ENCODE measurements around the gene NTN4. TPM values are rescaled to one million over a fixed set of nuclear protein-coding genes. Genes with fewer than 3 reads are reported as not detected.

Gene NTN4
- total RNA-seq, 1 experiment from 2014 or later, result 0.17 TPM

DNA sequence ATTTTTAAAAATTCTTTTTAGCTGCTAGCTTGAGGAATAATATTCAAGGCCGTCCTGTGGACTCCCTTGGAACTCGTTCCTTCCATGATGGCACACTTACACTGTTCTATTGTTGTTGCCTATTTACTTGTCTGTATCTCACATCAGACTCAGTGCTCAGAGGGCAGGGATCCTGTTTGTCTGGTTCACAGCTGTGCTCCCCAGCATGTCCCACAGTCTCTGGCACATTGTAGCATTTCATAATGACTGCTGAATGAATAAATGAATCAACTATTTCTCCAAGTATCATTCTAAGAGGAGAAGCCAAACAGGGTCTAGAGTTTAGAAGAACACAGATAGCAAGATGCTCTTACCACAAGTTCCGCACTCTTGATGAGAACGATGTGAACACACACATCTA, 48.0 kb downstream of the NTN4 start:
- Histone ChIP-seq H3K9ac (ENCODE audit: extremely low read depth, insufficient read length, low read length) (no peak overlapping the region), H3K4me2 (ENCODE audit: insufficient read depth, insufficient read length, low read length) (no peak overlapping the region), H2BK12ac (ENCODE audit: insufficient read length, low read depth, low read length) (no peak overlapping the region), H3K9me3 (ENCODE audit: control insufficient read depth, low read depth, low read length) (no peaks in the 10 kb centered on the region), H3K23ac (ENCODE audit: insufficient read length, low read depth, low read length) (no peak overlapping the region), H4K91ac (ENCODE audit: insufficient read length, low read depth, low read length) (no peak overlapping the region), H2BK5ac (ENCODE audit: insufficient read length, low read length) (no peak overlapping the region), H2AK5ac (ENCODE audit: insufficient read length, low read length) (no peak overlapping the region), H4K20me1 (ENCODE audit: control insufficient read depth, insufficient read depth, insufficient read length) (no peaks in the 10 kb centered on the region), H3K18ac (ENCODE audit: insufficient read length, low read depth, low read length) (no peak overlapping the region), H2BK120ac (ENCODE audit: low read depth, low read length, poor library complexity, severe bottlenecking) (no peak overlapping the region), H3K14ac (ENCODE audit: insufficient read depth, low read length) (no peak overlapping the region), H2AFZ (ENCODE audit: low read length) (no peak overlapping the region), H3T11ph (ENCODE audit: low read length) (no peak overlapping the region), H3K27ac (ENCODE audit: insufficient read length, low read depth, low read length) (no peak overlapping the region), H3K23me2 (ENCODE audit: insufficient read length, low read depth, low read length, poor library complexity, severe bottlenecking) (no peaks in the 10 kb centered on the region), H3K79me1 (ENCODE audit: insufficient read depth, low read depth, low read length, poor library complexity, severe bottlenecking) (no peaks in the 10 kb centered on the region), H3K56ac (ENCODE audit: insufficient read length, low read depth, low read length) (no peak overlapping the region), H4K8ac (replicated peaks; ENCODE audit: insufficient read length, low read depth, low read length) (no peak overlapping the region), H3K27me3 (ENCODE audit: insufficient read depth, low read length) (no peaks in the 10 kb centered on the region), H3K4ac (ENCODE audit: low read depth, low read length) (no peak overlapping the region), H3K79me2 (ENCODE audit: insufficient read depth, low read length) (no peaks in the 10 kb centered on the region), H4K5ac (ENCODE audit: insufficient read length, low read depth, low read length) (no peak overlapping the region), H2BK15ac (ENCODE audit: low read depth, low read length) (no peak overlapping the region), H2BK20ac (ENCODE audit: low read depth, low read length, poor library complexity, severe bottlenecking) (no peak overlapping the region), H3K4me1 (ENCODE audit: insufficient read depth, low read length) (no peaks in the 10 kb centered on the region)
- no CpG with 5 or more reads among the region's 4 CpGs for WGBS (ENCODE audit: extremely low coverage, insufficient read length, low lambda C conversion rate)
- DNase-seq, result no peak
- TF ChIP-seq, protein P1, sequence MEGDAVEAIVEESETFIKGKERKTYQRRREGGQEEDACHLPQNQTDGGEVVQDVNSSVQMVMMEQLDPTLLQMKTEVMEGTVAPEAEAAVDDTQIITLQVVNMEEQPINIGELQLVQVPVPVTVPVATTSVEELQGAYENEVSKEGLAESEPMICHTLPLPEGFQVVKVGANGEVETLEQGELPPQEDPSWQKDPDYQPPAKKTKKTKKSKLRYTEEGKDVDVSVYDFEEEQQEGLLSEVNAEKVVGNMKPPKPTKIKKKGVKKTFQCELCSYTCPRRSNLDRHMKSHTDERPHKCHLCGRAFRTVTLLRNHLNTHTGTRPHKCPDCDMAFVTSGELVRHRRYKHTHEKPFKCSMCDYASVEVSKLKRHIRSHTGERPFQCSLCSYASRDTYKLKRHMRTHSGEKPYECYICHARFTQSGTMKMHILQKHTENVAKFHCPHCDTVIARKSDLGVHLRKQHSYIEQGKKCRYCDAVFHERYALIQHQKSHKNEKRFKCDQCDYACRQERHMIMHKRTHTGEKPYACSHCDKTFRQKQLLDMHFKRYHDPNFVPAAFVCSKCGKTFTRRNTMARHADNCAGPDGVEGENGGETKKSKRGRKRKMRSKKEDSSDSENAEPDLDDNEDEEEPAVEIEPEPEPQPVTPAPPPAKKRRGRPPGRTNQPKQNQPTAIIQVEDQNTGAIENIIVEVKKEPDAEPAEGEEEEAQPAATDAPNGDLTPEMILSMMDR (conservative IDR thresholded peaks at IDR 0.05), result no peak
- Mint-ChIP-seq H3K4me1 (no peaks in the 10 kb centered on the region; a peak in 1 of 4 replicates), H3K27me3 (ENCODE audit: low read depth) (no peaks in the 10 kb centered on the region), H3K27ac (peak overlapping the region in 1 of 3 experiments; percentile 62; a peak in 1 of 7 replicates), H3K36me3 (ENCODE audit: insufficient read depth in 1 of 3, low read depth in 3 of 3) (peaks cover 0 to 14% (median 3%) of the 10 kb centered on the region in 3 experiments; a peak in 4 of 7 replicates), H3K4me3 (no peak overlapping the region), H3K9me3 (peaks cover 4 to 9% of the 10 kb centered on the region in 2 experiments; a peak in 4 of 5 replicates)
